HepG2 (cell line): ENCODE data around the gene MSI2. TPM values are rescaled to one million over a fixed set of nuclear protein-coding genes. Genes with fewer than 3 reads are reported as not detected.

Experiments used
- CHD4 ChIP-seq: fragments of 200-600 bp; sonication (generic); IDR thresholded peaks from 2 replicates; pipeline ENCODE4 v1.7.0; 2017; ENCODE audit warnings: mild to moderate bottlenecking, low read length, borderline replicate concordance
- CREB3 ChIP-seq: sonication (generic); formaldehyde crosslinking; IDR thresholded peaks from 2 replicates; pipeline ENCODE4 v1.5.0; 2020; ENCODE audit warnings: missing genetic modification reagents
- CREM ChIP-seq, 2 experiments: sonication (generic) in 1 of 2; formaldehyde crosslinking in 1 of 2; IDR thresholded peaks; 2 replicates each; pipeline versions ENCODE4 v1.4.0 to v1.6.1; 2016 to 2020; ENCODE audit warnings: antibody characterized with exemption in 1 of 2, mild to moderate bottlenecking in 1 of 2, missing genetic modification reagents in 1 of 2
- PLRG1 ChIP-seq: fragments of 450-650 bp; conservative IDR thresholded peaks from 2 replicates; pipeline ENCODE4 v1.6.1; 2016
- RCOR2 ChIP-seq: IDR thresholded peaks from 2 replicates; pipeline ENCODE4 v1.6.1; 2016; ENCODE audit warnings: missing biosample characterization, missing genetic modification reagents
- SMAD1 ChIP-seq: sonication (generic); formaldehyde crosslinking; IDR thresholded peaks from 2 replicates; pipeline ENCODE4 v1.4.0; 2020; ENCODE audit warnings: missing genetic modification reagents, low read depth, mild to moderate bottlenecking, borderline replicate concordance
- TBX3 ChIP-seq: fragments of 450-650 bp; IDR thresholded peaks from 2 replicates; pipeline ENCODE4 v1.6.1; 2017; ENCODE audit warnings: antibody characterized with exemption, mild to moderate bottlenecking, inconsistent platforms, borderline replicate concordance
- ZBTB1 ChIP-seq: sonication (generic); formaldehyde crosslinking; IDR thresholded peaks from 2 replicates; pipeline ENCODE4 v1.4.0; 2020; ENCODE audit warnings: missing genetic modification reagents, borderline replicate concordance
- ZNF18 ChIP-seq: sonication (generic); formaldehyde crosslinking; IDR thresholded peaks from 2 replicates; pipeline ENCODE4 v1.8.0; 2022; ENCODE audit warnings: mild to moderate bottlenecking, missing genetic modification reagents; ENCODE audit not compliant: insufficient replicate concordance
- ZNF768 ChIP-seq: sonication (generic); formaldehyde crosslinking; IDR thresholded peaks from 2 replicates; pipeline ENCODE4 v1.4.0; 2020; ENCODE audit warnings: missing genetic modification reagents
- polyA plus RNA-seq, 8 experiments: library from polyadenylated mRNA; depleted of rRNA in 3 of 8; stranded (reverse) in 7 of 8; unstranded in 1 of 8; fragments of >200 nt; fragmentation: Illumina TruSeq in 4 of 8; extraction: Trizol in 4 of 8; gene quantifications; 2 replicates each; pipeline versions ENCODE4 v1.2.1 to v1.2.3, GENCODE V29; 2011 to 2016; ENCODE audit warnings: low read depth in 4 of 8, missing spikeins in 1 of 8, mixed read lengths in 1 of 8; ENCODE audit not compliant: insufficient read depth in 1 of 8
- total RNA-seq, 5 experiments: library from RNA; depleted of rRNA; stranded (reverse); fragments of >200 nt; fragmentation: Illumina TruSeq; extraction: Trizol; gene quantifications; 2 replicates each; pipeline ENCODE4 v1.2.3, GENCODE V29; 2016; ENCODE audit warnings: low read depth in 1 of 5
- TF ChIP-seq, protein P1 (sequence below): sonication (generic); formaldehyde crosslinking; IDR thresholded peaks from 2 replicates; pipeline ENCODE4 v1.4.0; 2020; ENCODE audit warnings: missing genetic modification reagents
- TF ChIP-seq, protein P2 (sequence below): sonication (generic); formaldehyde crosslinking; IDR thresholded peaks from 2 replicates; pipeline ENCODE4 v1.8.0; 2022; ENCODE audit warnings: mild to moderate bottlenecking, missing genetic modification reagents, moderate library complexity

The MSI2 gene
- total and polyA plus RNA-seq, 2 of the 13 experiments (the other 11 are each of a cell fraction or from before 2014, with no cell fraction given) = 77.5 to 78.4 TPM

GRCh38 chr17:57549468-57549867 is 293.1 kb downstream of the MSI2 start (continued):
- TF ChIP-seq, protein P1, sequence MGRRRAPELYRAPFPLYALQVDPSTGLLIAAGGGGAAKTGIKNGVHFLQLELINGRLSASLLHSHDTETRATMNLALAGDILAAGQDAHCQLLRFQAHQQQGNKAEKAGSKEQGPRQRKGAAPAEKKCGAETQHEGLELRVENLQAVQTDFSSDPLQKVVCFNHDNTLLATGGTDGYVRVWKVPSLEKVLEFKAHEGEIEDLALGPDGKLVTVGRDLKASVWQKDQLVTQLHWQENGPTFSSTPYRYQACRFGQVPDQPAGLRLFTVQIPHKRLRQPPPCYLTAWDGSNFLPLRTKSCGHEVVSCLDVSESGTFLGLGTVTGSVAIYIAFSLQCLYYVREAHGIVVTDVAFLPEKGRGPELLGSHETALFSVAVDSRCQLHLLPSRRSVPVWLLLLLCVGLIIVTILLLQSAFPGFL = no peak
- TF ChIP-seq PLRG1 (no peak), TBX3 (no peak), ZNF18 (CRISPR knock-in tag) (no peak), SMAD1 (CRISPR knock-in tag) (no peak), CREB3 (no peak), ZBTB1 (CRISPR knock-in tag) (no peak), RCOR2 (CRISPR knock-in tag) (peak; percentile 56; the same call in 1 of the 2 replicates), ZNF768 (CRISPR knock-in tag) (peak; percentile 96), CREM (IDR thresholded peaks at IDR 0.05) (no peak), CREM (CRISPR knock-in tag; IDR thresholded peaks at IDR 0.05) (no peak), CHD4 (peak; percentile 70; the same call in 1 of the 2 replicates)
- TF ChIP-seq, protein P2, sequence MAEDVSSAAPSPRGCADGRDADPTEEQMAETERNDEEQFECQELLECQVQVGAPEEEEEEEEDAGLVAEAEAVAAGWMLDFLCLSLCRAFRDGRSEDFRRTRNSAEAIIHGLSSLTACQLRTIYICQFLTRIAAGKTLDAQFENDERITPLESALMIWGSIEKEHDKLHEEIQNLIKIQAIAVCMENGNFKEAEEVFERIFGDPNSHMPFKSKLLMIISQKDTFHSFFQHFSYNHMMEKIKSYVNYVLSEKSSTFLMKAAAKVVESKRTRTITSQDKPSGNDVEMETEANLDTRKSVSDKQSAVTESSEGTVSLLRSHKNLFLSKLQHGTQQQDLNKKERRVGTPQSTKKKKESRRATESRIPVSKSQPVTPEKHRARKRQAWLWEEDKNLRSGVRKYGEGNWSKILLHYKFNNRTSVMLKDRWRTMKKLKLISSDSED = no peak
- TF ChIP-seq, all 625 proteins: peak for 6
